ENCODE results near the gene NEDD4. TPM values are rescaled to one million over a fixed set of nuclear protein-coding genes. Genes with fewer than 3 reads are reported as not detected.
A peak's percentile ranks its signal among the peaks of the same experiment; 100 is the strongest.

Gene NEDD4
- polyA plus RNA-seq, 2 of the 4 experiments (the other 2 are of a cell fraction): 56.4 to 78.8 TPM

DNA sequence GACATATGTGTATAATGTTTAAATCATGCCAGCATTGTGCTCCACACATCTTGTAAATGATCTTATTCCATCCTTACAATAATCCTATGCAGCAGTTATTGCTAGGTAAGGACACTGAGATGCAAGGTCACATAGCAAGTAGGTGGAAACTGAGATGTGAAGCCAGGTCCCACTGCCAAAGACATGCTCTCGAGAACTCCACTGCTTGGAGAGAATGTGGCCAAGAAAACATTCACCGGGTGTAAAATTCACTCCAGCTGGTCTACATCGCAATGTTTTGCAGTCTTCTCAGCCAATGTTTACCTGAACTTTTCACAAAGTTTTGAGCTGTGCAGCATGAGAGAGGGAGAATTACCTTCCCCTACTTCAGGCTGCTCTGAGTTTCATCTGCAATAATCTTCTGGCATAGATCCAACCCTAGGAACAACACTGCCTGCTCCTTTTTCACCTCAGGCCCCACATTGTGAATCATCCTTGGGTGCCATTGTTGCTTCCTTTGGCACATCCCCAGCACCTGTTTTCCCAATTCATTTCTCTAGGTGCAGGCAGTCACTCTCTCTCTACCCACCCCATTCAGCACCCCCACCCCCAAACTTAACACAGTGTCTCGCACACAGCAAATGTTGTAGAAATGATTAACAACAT lies 197.0 kb downstream of the NEDD4 start (continued):
- TF ChIP-seq RAD21 (conservative IDR thresholded peaks at IDR 0.05 in 1 of 2, IDR thresholded peaks at IDR 0.05 in 1 of 2): no peak

- peaks cover 13% of the 10 kb centered on the region; the same call in 1 of the 3 replicates for H3K9me3 ChIP-seq
- no peak overlapping the region for H3K4me3 ChIP-seq
- CTCF ChIA-PET: no interaction called here
- peaks cover 9% of the 10 kb centered on the region; the same call in 2 of the 3 replicates for H3K4me1 ChIP-seq
- ATAC-seq (no peak), FAIRE-seq (no peak), DNase-seq (ENCODE audit: low read depth in 1 of 2, low spot score in 1 of 2) (no peak)
- no peak for TF ChIP-seq ATOH8 (CRISPR knock-in tag; IDR thresholded peaks at IDR 0.05; ENCODE audit: low read depth)
- no peak for TF ChIP-seq KDM1A (IDR thresholded peaks at IDR 0.05; ENCODE audit: low read depth)
- no peak for TF ChIP-seq FOSB (CRISPR knock-in tag; IDR thresholded peaks at IDR 0.05)
- TF ChIP-seq FOXS1 (CRISPR knock-in tag; IDR thresholded peaks at IDR 0.05): no peak
- TF ChIP-seq BCL3 (IDR thresholded peaks at IDR 0.05): no peak
- TF ChIP-seq, protein P1, sequence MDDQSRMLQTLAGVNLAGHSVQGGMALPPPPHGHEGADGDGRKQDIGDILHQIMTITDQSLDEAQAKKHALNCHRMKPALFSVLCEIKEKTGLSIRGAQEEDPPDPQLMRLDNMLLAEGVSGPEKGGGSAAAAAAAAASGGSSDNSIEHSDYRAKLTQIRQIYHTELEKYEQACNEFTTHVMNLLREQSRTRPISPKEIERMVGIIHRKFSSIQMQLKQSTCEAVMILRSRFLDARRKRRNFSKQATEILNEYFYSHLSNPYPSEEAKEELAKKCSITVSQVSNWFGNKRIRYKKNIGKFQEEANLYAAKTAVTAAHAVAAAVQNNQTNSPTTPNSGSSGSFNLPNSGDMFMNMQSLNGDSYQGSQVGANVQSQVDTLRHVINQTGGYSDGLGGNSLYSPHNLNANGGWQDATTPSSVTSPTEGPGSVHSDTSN (IDR thresholded peaks at IDR 0.05): no peak
- no peak for TF ChIP-seq KDM5A (IDR thresholded peaks at IDR 0.05)
- H3K27ac ChIP-seq: no peak overlapping the region
- POLR2A ChIA-PET: no interaction called here
- H3K4me2 ChIP-seq: no peak overlapping the region
These were observed 198.4 kb downstream of the NEDD4 start for GRCh38 chr15:55795031-55795430.

DNA sequence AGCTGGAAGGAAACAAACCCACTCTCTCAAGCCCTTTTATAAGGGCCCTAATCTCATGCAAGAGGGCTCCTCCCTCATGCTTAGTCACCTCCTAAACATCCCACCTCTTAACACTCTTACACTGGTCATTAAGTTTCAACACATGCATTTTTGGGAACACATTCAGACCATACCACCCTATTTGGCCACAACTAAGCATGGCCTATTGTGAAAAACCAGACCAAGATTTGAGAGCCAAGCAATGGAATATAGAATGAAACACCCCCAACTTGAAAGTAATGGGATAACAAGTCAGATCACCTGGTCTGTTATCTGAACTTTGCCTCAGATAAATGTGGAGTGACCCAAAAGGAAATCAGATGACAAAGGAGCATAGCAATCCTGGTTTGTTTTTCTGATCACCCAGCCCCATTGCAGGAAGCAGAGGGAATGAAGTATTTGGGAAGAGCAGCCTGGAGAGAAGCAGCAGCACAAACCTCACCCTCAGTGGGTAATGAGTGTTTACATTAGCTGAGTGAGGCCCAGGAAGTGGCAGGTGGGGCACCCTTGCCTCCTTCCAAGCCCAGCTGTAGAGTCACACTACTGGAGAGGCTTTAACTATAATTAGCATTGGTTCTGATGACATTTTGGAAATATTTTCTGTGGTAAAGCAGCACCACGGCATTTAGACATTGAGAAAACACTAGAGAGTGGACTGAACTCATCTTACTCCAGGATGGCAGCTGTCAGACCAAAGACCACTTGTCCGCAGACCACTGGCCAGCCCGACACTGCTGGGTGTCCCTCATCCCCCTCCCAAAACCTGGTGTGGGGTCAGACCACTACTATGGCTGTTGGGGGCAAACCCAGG lies 201.6 kb downstream of the NEDD4 start:
- TF ChIP-seq RARB (CRISPR knock-in tag; IDR thresholded peaks at IDR 0.05): no peak
- no peak for TF ChIP-seq EHF (CRISPR knock-in tag; IDR thresholded peaks at IDR 0.05)
- no peak for TF ChIP-seq HOXB5 (CRISPR knock-in tag; IDR thresholded peaks at IDR 0.05)
- TF ChIP-seq ZC3H11A (IDR thresholded peaks at IDR 0.05): no peak
- no peak for TF ChIP-seq HDAC2 (IDR thresholded peaks at IDR 0.05)
- ATAC-seq (peak in 1 of 2 experiments; percentile 56; a peak in 3 of 6 replicates), FAIRE-seq (no peak), DNase-seq (ENCODE audit: low read depth in 1 of 2, low spot score in 1 of 2) (peak in 1 of 2 experiments; percentile 27)
- POLR2A ChIA-PET: no interaction called here
- CTCF ChIA-PET: interaction anchor here (0.7 to 1.6 kb wide), 4 partner anchors 16 to 57 kb away, joined by 3 to 5 read pairs (median 3); no protein-coding TSS in a partner anchor
- Histone ChIP-seq H3K9me3 (peaks cover 13% of the 10 kb centered on the region; the same call in 1 of the 3 replicates), H3K4me2 (peak overlapping the region; percentile 17; the same call in 1 of the 3 replicates), H3K4me3 (no peak overlapping the region), H3K4me1 (peaks cover 9% of the 10 kb centered on the region; the same call in 2 of the 3 replicates), H3K27ac (0 out of 6 replicates have a peak overlapping the region, but pooled peaks of 1 of the 2 experiments have one; percentile 8)
- WGBS (ENCODE audit: missing lambda C conversion rate): 80% methylated on average over 3 of the region's 3 CpGs

DNA sequence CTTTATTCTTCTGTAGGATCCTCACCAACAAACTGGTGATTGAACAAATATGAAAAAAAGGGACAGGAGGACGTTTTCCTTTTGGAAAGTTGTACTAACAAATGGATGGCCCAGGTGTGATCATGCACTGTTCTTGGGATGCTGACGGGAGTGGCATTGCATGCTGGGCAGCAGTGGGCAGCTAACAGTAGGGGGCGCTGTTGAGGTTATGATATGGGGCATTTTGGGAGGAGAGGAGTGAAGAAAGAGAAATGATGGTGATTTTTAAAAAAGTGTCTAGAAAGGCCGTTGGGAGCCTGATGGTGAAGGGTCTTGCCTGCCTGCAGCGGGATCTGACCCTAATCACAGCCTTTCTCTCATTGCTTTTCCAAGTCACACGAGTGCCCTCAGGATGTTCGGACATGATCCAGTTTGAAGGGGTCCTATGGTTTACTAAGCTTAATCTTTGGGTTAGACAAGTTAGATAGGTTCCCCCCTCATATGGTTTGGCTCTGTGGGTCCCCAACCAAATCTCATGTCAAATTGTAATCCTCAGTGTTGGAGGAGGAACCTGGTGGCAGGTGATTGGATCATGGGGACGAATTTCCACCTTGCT lies 204.2 kb downstream of the NEDD4 start:
- peaks cover 6% of the 10 kb centered on the region; the same call in 2 of the 3 replicates for H3K4me1 ChIP-seq
- peaks cover 7% of the 10 kb centered on the region; the same call in 1 of the 3 replicates for H3K9me3 ChIP-seq
- H3K4me3 ChIP-seq: no peak overlapping the region
- TF ChIP-seq HMGXB4 (CRISPR knock-in tag; IDR thresholded peaks at IDR 0.05; ENCODE audit: borderline replicate concordance) (no peak), RAD21 (conservative IDR thresholded peaks at IDR 0.05 in 1 of 2, IDR thresholded peaks at IDR 0.05 in 1 of 2) (peak; percentile 37 to 50; a peak in 4 of 5 replicates), EHF (CRISPR knock-in tag; IDR thresholded peaks at IDR 0.05) (no peak), POLR2AphosphoS2 (conservative IDR thresholded peaks at IDR 0.05; ENCODE audit: low read length) (no peak), RNF2 (IDR thresholded peaks at IDR 0.05; ENCODE audit: borderline replicate concordance, low read depth) (no peak), ZC3H11A (IDR thresholded peaks at IDR 0.05) (no peak), FOSL2 (IDR thresholded peaks at IDR 0.05) (no peak), FOSL2 (CRISPR knock-in tag; IDR thresholded peaks at IDR 0.05) (no peak)
- TF ChIP-seq, protein P2, sequence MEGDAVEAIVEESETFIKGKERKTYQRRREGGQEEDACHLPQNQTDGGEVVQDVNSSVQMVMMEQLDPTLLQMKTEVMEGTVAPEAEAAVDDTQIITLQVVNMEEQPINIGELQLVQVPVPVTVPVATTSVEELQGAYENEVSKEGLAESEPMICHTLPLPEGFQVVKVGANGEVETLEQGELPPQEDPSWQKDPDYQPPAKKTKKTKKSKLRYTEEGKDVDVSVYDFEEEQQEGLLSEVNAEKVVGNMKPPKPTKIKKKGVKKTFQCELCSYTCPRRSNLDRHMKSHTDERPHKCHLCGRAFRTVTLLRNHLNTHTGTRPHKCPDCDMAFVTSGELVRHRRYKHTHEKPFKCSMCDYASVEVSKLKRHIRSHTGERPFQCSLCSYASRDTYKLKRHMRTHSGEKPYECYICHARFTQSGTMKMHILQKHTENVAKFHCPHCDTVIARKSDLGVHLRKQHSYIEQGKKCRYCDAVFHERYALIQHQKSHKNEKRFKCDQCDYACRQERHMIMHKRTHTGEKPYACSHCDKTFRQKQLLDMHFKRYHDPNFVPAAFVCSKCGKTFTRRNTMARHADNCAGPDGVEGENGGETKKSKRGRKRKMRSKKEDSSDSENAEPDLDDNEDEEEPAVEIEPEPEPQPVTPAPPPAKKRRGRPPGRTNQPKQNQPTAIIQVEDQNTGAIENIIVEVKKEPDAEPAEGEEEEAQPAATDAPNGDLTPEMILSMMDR (IDR thresholded peaks at IDR 0.05): peak; percentile 61
- FAIRE-seq (no peak), ATAC-seq (peak; percentile 62 to 75; a peak in 5 of 6 replicates), DNase-seq (ENCODE audit: low read depth in 1 of 2, low spot score in 1 of 2) (peak in 1 of 2 experiments; percentile 56)
- CTCF ChIA-PET: interaction anchor here (1.0 to 2.3 kb wide), 11 partner anchors 8 to 140 kb away, joined by 3 to 10 read pairs (median 6); no protein-coding TSS in a partner anchor
- H3K27ac ChIP-seq: no peak overlapping the region
- H3K4me2 ChIP-seq: no peak overlapping the region
- POLR2A ChIA-PET: interaction anchor here (0.9 kb wide), 1 partner anchor 20 kb away, joined by 3 read pairs; no protein-coding TSS in a partner anchor
- 58% methylated on average over 8 of the region's 8 CpGs for WGBS (ENCODE audit: missing lambda C conversion rate)

Data from A549 (cell line).